ENCODE measurements around the gene ST8SIA5.

The ST8SIA5 gene

GRCh38 chr18:46738491-46738890, 18.4 kb downstream of the ST8SIA5 start:
- DNase-seq: no peak

- DNase-seq: no peak
Observed at GRCh38 chr18:46736736-46737135, 20.1 kb downstream of the ST8SIA5 start.

GRCh38 chr18:46736135-46736534, 20.7 kb downstream of the ST8SIA5 start:
- no peak for DNase-seq

- DNase-seq: no peak
Observed at GRCh38 chr18:46734981-46735380, 21.9 kb downstream of the ST8SIA5 start.

- DNase-seq: no peak
Observed at GRCh38 chr18:46733872-46734271, 23.0 kb downstream of the ST8SIA5 start.

- DNase-seq: no peak
Observed at GRCh38 chr18:46732801-46733200, 24.1 kb downstream of the ST8SIA5 start.

- DNase-seq: no peak
Observed at GRCh38 chr18:46732201-46732600, 24.7 kb downstream of the ST8SIA5 start.

GRCh38 chr18:46731316-46731715, 25.5 kb downstream of the ST8SIA5 start:
- no peak for DNase-seq

- DNase-seq: no peak
Observed at GRCh38 chr18:46728219-46728930, 28.5 kb downstream of the ST8SIA5 start.

- no peak for DNase-seq
Observed at GRCh38 chr18:46727177-46727576, 29.7 kb downstream of the ST8SIA5 start.

- DNase-seq: no peak
Observed at GRCh38 chr18:46725310-46725709, 31.5 kb downstream of the ST8SIA5 start.

GRCh38 chr18:46723856-46724415, 32.9 kb downstream of the ST8SIA5 start:
- no peak for DNase-seq

- no peak for DNase-seq
Observed at GRCh38 chr18:46722051-46722450, 34.8 kb downstream of the ST8SIA5 start.

- no peak for DNase-seq
Observed at GRCh38 chr18:46721331-46721730, 35.5 kb downstream of the ST8SIA5 start.

GRCh38 chr18:46720521-46720920, 36.3 kb downstream of the ST8SIA5 start:
- no peak for DNase-seq

GRCh38 chr18:46720092-46720491, 36.8 kb downstream of the ST8SIA5 start:
- no peak for DNase-seq

GRCh38 chr18:46719388-46719787, 37.5 kb downstream of the ST8SIA5 start:
- DNase-seq: no peak

- DNase-seq: no peak
Observed at GRCh38 chr18:46718501-46719341, 38.1 kb downstream of the ST8SIA5 start.

GRCh38 chr18:46716827-46717226, 40.0 kb downstream of the ST8SIA5 start:
- no peak for DNase-seq

- DNase-seq: no peak
Observed at GRCh38 chr18:46716336-46716735, 40.5 kb downstream of the ST8SIA5 start.

- no peak for DNase-seq
Observed at GRCh38 chr18:46715062-46715461, 41.8 kb downstream of the ST8SIA5 start.

GRCh38 chr18:46712406-46712805, 44.4 kb downstream of the ST8SIA5 start:
- no peak for DNase-seq

- DNase-seq: no peak
Observed at GRCh38 chr18:46711444-46711863, 45.4 kb downstream of the ST8SIA5 start.

GRCh38 chr18:46706968-46707367, 49.9 kb downstream of the ST8SIA5 start:
- no peak for DNase-seq
